K562 (cell line): ENCODE data around the gene ZNF529.
A peak's percentile ranks its signal among the peaks of the same experiment; 100 is the strongest.

ENCODE experiments used
- ATF1 ChIP-seq, 2 experiments: fragments of 450-650 bp in 1 of 2; IDR thresholded peaks; 2 replicates each; pipeline ENCODE4 v1.6.1; 2016; ENCODE audit warnings: missing compliant biosample characterization in 1 of 2, missing genetic modification characterization in 1 of 2
- EP300 ChIP-seq: IDR thresholded peaks from 2 replicates; pipeline ENCODE4 v1.6.1; 2012; ENCODE audit warnings: low read length, improper control_type of control experiment
- MECOM ChIP-seq: fragments of 250-450 bp; sonication (Bioruptor Pico); IDR thresholded peaks from 2 replicates; pipeline ENCODE4 v1.8.0; 2022; ENCODE audit warnings: inconsistent platforms
- POLR2AphosphoS5 ChIP-seq: IDR thresholded peaks from 2 replicates; pipeline ENCODE4 v1.6.1; 2011; ENCODE audit warnings: mild to moderate bottlenecking, low read depth, low read length, moderate library complexity; ENCODE audit not compliant: control insufficient read depth, insufficient read depth
- TF ChIP-seq, protein P1 (sequence below), 3 experiments: IDR thresholded peaks in 2 of 3; conservative IDR thresholded peaks in 1 of 3; 2 replicates each; pipeline ENCODE4 v1.5.1; 2011 to 2012; ENCODE audit warnings: low read length in 3 of 3, mild to moderate bottlenecking in 3 of 3, control low read depth in 2 of 3, improper control_type of control experiment in 1 of 3, inconsistent platforms in 1 of 3, low read depth in 1 of 3, mixed read lengths in 1 of 3, moderate library complexity in 1 of 3; ENCODE audit not compliant: insufficient read depth in 2 of 3

DNA sequence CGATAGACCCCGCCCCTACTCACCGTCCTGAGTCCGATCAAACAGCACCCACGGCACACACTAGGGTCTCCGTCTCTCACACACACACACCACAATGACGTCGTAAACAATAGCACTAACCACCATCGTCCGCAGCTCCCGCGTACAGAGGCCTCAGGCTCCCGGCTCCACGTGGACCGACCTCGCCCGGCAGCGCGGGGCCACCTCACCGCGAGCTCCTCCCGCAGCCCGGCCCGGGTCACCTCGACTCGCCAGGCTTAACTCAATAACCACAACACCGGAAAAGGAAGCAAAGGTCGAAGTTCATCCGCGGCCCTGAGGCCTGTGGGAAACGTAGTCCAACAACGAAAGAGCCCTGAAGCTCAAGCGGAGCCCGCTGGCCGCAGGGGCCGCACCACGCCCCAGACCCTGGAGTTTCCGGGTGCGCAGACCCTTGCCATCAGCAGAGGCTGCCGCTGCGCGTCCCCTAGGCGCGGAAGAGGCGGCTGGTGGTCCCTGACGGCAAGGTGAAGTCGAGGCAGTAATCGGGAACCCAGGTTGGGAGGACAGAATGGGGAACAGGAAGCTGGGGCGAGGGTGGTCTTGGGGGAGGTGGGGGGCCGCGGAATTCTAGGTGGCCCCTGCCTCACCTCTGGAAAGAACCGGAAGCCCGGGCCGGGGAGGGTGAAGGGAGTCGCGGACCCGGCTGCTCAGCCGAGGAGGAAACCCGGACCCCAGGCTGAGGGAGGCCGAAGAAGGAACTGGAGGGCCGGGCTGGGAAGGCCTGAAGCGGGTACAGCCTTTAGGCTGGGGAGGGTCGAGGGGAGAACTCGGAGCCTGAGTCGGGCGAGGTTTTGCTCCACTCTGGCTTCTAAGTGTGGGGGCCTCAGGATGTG lies at the start of gene ZNF529:
- TF ChIP-seq MECOM (CRISPR knock-in tag) (no peak), POLR2AphosphoS5 (no peak), ATF1 (CRISPR knock-in tag; IDR thresholded peaks at IDR 0.05) (0 out of 2 replicates have a peak, but pooled peaks have one; percentile 5), ATF1 (tag; IDR thresholded peaks at IDR 0.05) (peak; percentile 96), EP300 (no peak; the same call in 1 of the 2 replicates)
- TF ChIP-seq, protein P1, sequence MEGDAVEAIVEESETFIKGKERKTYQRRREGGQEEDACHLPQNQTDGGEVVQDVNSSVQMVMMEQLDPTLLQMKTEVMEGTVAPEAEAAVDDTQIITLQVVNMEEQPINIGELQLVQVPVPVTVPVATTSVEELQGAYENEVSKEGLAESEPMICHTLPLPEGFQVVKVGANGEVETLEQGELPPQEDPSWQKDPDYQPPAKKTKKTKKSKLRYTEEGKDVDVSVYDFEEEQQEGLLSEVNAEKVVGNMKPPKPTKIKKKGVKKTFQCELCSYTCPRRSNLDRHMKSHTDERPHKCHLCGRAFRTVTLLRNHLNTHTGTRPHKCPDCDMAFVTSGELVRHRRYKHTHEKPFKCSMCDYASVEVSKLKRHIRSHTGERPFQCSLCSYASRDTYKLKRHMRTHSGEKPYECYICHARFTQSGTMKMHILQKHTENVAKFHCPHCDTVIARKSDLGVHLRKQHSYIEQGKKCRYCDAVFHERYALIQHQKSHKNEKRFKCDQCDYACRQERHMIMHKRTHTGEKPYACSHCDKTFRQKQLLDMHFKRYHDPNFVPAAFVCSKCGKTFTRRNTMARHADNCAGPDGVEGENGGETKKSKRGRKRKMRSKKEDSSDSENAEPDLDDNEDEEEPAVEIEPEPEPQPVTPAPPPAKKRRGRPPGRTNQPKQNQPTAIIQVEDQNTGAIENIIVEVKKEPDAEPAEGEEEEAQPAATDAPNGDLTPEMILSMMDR (IDR thresholded peaks at IDR 0.05 in 2 of 3, conservative IDR thresholded peaks at IDR 0.05 in 1 of 3; ENCODE audit: insufficient read depth in 2 of 3, low read depth in 1 of 3, low read length in 3 of 3), result peak in 1 of 3 experiments; percentile 2; a peak in 1 of 6 replicates
